ENCODE measurements around the gene ZFYVE28.

GRCh38 chr4:2409381-2409783, 9.1 kb downstream of the ZFYVE28 start:
- TF ChIP-seq FOSL1 (IDR thresholded peaks at IDR 0.05; ENCODE audit: insufficient read depth, low read depth, low read length), result no peak
- TF ChIP-seq POLR2A (IDR thresholded peaks at IDR 0.05; ENCODE audit: control extremely low read depth in 1 of 2, low read depth in 2 of 2, low read length in 2 of 2), result no peak
- no peak for TF ChIP-seq CTCF (IDR thresholded peaks at IDR 0.05; ENCODE audit: control extremely low read depth in 1 of 3, insufficient read depth in 1 of 3, low read depth in 1 of 3, low read length in 3 of 3)
- TF ChIP-seq EZH2 (IDR thresholded peaks at IDR 0.05; ENCODE audit: low read depth, low read length, severe bottlenecking), result no peak
- no peak for TF ChIP-seq HDAC6 (IDR thresholded peaks at IDR 0.05; ENCODE audit: low read depth, low read length)
- no peak for TF ChIP-seq NRF1 (IDR thresholded peaks at IDR 0.05; ENCODE audit: low read depth, low read length)

Data from H1 (cell line).